ENCODE results near the gene METTL8. TPM values are rescaled to one million over a fixed set of nuclear protein-coding genes. Genes with fewer than 3 reads are reported as not detected.

METTL8 gene
- total and polyA plus RNA-seq, 12 donors: 1.7 to 13.6 (median 11.3) TPM

- Histone ChIP-seq H3K4me1 (no peaks in the 10 kb centered on the region), H3K9me3 (no peaks in the 10 kb centered on the region), H3K36me3 (peaks cover 0 to 66% (median 36%) of the 10 kb centered on the region in 9 donors), H3K4me3 (no peak overlapping the region), H3K27me3 (no peaks in the 10 kb centered on the region), H3K27ac (no peak overlapping the region)
- no peak for TF ChIP-seq CTCF (IDR thresholded peaks at IDR 0.05)
- no peak for DNase-seq
- WGBS, 2 donors: 94% methylated on average over 4 of the region's 4 CpGs
- ATAC-seq: no peak
- intact Hi-C loops (cut with DNase I): no loop called here
Measured at GRCh38 chr2:171469176-171469575, 35.4 kb upstream of the METTL8 start.

DNA sequence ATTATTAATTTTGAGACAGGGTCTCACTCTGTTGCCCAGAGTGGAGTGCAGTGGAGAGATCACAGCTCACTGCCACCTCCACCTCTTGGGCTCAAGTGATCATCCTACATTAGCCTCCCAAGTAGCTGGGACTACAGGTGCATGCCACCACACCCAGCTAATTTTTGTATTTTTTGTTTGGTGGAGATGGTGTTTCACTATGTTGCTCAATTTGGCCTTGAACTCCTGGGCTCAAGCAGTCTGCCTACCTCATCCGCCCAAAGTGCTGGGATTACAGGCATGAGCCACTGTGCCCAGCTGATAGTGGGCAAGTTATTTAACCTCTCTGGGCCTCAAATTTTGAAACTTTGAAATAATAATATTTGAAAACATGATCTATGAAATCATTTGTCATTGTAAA, 26.7 kb upstream of the METTL8 start:
- no peak for TF ChIP-seq CTCF (IDR thresholded peaks at IDR 0.05)
- Histone ChIP-seq H3K36me3 (peaks cover 0 to 85% (median 10%) of the 10 kb centered on the region in 9 donors), H3K9me3 (peaks cover 0 to 15% (median 0%) of the 10 kb centered on the region in 11 donors), H3K27me3 (no peaks in the 10 kb centered on the region), H3K4me3 (no peak overlapping the region), H3K4me1 (no peaks in the 10 kb centered on the region), H3K27ac (no peak overlapping the region)
- WGBS, 2 donors: 98 to 100% methylated on average over 1 of the region's 1 CpG
- intact Hi-C loops (cut with DNase I): no loop called here
- DNase-seq (no peak), ATAC-seq (no peak)

GRCh38 chr2:171459498-171459897, 25.7 kb upstream of the METTL8 start:
- H3K9me3 ChIP-seq: peaks cover 0 to 15% (median 0%) of the 10 kb centered on the region in 11 donors
- ATAC-seq: no peak
- intact Hi-C loops (cut with DNase I): no loop called here

DNA sequence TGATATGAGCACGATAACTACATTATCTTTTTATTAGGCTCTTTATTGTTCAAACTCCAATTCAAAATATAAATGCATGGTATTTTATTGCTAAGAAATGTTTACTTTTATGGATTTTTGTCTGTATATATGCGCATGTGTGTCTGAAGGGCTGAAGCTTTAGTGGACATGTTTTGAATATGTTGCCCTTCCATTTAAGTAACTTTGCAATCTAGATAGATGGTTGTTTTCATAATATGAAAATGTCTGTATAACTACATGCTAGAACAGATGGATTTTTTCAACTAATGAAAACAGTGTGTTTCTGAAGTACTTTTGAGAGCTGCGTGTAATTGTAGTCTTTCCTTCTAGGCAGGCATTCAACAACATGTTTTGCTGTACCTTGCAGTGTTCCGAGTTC, 19.0 kb upstream of the METTL8 start:
- no peaks in the 10 kb centered on the region for H3K4me1 ChIP-seq
- no peak overlapping the region for H3K4me3 ChIP-seq
- no peak overlapping the region for H3K27ac ChIP-seq
- peaks cover 0 to 9% (median 0%) of the 10 kb centered on the region in 11 donors for H3K9me3 ChIP-seq
- no peak for ATAC-seq
- intact Hi-C loops (cut with DNase I): no loop called here
- peaks cover 0 to 99% (median 30%) of the 10 kb centered on the region in 9 donors for H3K36me3 ChIP-seq
- no peak for DNase-seq
- TF ChIP-seq CTCF (IDR thresholded peaks at IDR 0.05): no peak
- WGBS, 2 donors: 97% methylated on average over 4 of the region's 4 CpGs
- H3K27me3 ChIP-seq: no peaks in the 10 kb centered on the region

More at GRCh38 chr2:171459498-171459897, 25.7 kb upstream of the METTL8 start:
- Histone ChIP-seq H3K4me3 (no peak overlapping the region), H3K4me1 (no peaks in the 10 kb centered on the region), H3K27ac (no peak overlapping the region), H3K36me3 (peaks cover 0 to 95% (median 10%) of the 10 kb centered on the region in 9 donors), H3K27me3 (no peaks in the 10 kb centered on the region)
- no peak for DNase-seq
- TF ChIP-seq CTCF (IDR thresholded peaks at IDR 0.05): no peak

Measured in heart right ventricle (tissue), 16 donors.